DND-41 (cell line): ENCODE data around the gene ANKRD6.

Experiments used
- CTCF ChIP-seq: IDR thresholded peaks from 2 replicates; pipeline ENCODE4 v1.5.1; 2012; ENCODE audit warnings: borderline replicate concordance, low read length, moderate library complexity, mild to moderate bottlenecking; ENCODE audit not compliant: poor library complexity, severe bottlenecking; ENCODE audit errors: extremely low read depth
- EZH2 ChIP-seq: IDR thresholded peaks from 3 replicates; pipeline ENCODE4 v1.6.1; 2012; ENCODE audit warnings: borderline replicate concordance, low read depth, mild to moderate bottlenecking, moderate library complexity, low read length, inconsistent platforms; ENCODE audit not compliant: severe bottlenecking

GRCh38 chr6:89518352-89519055 is 85.6 kb downstream of the ANKRD6 start:
- TF ChIP-seq CTCF (no peak), EZH2 (no peak)
